H1 (cell line): ENCODE results near the gene HOXC11. TPM values are rescaled to one million over a fixed set of nuclear protein-coding genes. Genes with fewer than 3 reads are reported as not detected.

ENCODE experiments used
- polyA plus RNA-seq, 7 experiments: library from polyadenylated mRNA; depleted of rRNA in 3 of 7; stranded (reverse) in 5 of 7; unstranded in 2 of 7; fragments of >200 nt in 5 of 7; fragments of 200-250 nt in 2 of 7; gene quantifications; 1 replicate in 5 of 7; 2 replicates in 1 of 7; 4 replicates in 1 of 7; pipeline versions ENCODE4 v1.2.1 to v1.2.3, GENCODE V29; 2011 to 2013; ENCODE audit warnings: missing spikeins in 2 of 7, mixed read lengths in 2 of 7
- total RNA-seq: library from RNA; stranded (reverse); fragmentation: NEBNext Ultra II Directional; extraction: Animal tissue kit (Norgen Biotek cat#: 25700); gene quantifications from 2 replicates; pipeline ENCODE4 v1.2.1, GENCODE V29; 2021
- TF ChIP-seq, protein P1 (sequence below): fragments of 300-600 bp; sonication (generic); IDR thresholded peaks from 2 replicates; pipeline ENCODE4 v1.7.1; 2012; ENCODE audit warnings: low read length, moderate library complexity, mild to moderate bottlenecking, inconsistent platforms; ENCODE audit not compliant: insufficient replicate concordance

The HOXC11 gene
- total and polyA plus RNA-seq, 2 of the 8 experiments (the other 6 are each of a cell fraction or from before 2014, with no cell fraction given): not detected

DNA sequence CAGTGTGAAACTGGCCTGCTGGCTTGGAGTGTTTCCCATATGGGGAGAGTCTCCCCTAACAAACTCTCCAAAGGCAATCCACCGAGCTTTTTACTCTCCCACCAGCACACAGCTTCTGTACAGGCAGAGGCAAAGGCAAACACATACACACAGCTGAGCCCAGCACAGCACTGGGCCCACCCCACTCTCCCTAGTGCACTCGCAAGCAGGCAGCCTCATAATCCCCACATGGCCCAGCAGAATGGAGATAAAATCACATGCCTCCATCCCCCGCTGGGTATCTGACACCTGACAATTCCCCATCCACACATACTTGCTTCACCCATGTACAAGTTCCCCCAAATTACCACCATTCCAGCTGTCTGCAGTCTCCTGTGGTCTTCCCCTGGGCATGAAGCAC lies 14.8 kb upstream of the HOXC11 start (continued):
- TF ChIP-seq, protein P1, sequence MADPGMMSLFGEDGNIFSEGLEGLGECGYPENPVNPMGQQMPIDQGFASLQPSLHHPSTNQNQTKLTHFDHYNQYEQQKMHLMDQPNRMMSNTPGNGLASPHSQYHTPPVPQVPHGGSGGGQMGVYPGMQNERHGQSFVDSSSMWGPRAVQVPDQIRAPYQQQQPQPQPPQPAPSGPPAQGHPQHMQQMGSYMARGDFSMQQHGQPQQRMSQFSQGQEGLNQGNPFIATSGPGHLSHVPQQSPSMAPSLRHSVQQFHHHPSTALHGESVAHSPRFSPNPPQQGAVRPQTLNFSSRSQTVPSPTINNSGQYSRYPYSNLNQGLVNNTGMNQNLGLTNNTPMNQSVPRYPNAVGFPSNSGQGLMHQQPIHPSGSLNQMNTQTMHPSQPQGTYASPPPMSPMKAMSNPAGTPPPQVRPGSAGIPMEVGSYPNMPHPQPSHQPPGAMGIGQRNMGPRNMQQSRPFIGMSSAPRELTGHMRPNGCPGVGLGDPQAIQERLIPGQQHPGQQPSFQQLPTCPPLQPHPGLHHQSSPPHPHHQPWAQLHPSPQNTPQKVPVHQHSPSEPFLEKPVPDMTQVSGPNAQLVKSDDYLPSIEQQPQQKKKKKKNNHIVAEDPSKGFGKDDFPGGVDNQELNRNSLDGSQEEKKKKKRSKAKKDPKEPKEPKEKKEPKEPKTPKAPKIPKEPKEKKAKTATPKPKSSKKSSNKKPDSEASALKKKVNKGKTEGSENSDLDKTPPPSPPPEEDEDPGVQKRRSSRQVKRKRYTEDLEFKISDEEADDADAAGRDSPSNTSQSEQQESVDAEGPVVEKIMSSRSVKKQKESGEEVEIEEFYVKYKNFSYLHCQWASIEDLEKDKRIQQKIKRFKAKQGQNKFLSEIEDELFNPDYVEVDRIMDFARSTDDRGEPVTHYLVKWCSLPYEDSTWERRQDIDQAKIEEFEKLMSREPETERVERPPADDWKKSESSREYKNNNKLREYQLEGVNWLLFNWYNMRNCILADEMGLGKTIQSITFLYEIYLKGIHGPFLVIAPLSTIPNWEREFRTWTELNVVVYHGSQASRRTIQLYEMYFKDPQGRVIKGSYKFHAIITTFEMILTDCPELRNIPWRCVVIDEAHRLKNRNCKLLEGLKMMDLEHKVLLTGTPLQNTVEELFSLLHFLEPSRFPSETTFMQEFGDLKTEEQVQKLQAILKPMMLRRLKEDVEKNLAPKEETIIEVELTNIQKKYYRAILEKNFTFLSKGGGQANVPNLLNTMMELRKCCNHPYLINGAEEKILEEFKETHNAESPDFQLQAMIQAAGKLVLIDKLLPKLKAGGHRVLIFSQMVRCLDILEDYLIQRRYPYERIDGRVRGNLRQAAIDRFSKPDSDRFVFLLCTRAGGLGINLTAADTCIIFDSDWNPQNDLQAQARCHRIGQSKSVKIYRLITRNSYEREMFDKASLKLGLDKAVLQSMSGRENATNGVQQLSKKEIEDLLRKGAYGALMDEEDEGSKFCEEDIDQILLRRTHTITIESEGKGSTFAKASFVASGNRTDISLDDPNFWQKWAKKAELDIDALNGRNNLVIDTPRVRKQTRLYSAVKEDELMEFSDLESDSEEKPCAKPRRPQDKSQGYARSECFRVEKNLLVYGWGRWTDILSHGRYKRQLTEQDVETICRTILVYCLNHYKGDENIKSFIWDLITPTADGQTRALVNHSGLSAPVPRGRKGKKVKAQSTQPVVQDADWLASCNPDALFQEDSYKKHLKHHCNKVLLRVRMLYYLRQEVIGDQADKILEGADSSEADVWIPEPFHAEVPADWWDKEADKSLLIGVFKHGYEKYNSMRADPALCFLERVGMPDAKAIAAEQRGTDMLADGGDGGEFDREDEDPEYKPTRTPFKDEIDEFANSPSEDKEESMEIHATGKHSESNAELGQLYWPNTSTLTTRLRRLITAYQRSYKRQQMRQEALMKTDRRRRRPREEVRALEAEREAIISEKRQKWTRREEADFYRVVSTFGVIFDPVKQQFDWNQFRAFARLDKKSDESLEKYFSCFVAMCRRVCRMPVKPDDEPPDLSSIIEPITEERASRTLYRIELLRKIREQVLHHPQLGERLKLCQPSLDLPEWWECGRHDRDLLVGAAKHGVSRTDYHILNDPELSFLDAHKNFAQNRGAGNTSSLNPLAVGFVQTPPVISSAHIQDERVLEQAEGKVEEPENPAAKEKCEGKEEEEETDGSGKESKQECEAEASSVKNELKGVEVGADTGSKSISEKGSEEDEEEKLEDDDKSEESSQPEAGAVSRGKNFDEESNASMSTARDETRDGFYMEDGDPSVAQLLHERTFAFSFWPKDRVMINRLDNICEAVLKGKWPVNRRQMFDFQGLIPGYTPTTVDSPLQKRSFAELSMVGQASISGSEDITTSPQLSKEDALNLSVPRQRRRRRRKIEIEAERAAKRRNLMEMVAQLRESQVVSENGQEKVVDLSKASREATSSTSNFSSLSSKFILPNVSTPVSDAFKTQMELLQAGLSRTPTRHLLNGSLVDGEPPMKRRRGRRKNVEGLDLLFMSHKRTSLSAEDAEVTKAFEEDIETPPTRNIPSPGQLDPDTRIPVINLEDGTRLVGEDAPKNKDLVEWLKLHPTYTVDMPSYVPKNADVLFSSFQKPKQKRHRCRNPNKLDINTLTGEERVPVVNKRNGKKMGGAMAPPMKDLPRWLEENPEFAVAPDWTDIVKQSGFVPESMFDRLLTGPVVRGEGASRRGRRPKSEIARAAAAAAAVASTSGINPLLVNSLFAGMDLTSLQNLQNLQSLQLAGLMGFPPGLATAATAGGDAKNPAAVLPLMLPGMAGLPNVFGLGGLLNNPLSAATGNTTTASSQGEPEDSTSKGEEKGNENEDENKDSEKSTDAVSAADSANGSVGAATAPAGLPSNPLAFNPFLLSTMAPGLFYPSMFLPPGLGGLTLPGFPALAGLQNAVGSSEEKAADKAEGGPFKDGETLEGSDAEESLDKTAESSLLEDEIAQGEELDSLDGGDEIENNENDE: no peak
